ENCODE results near the gene ENAH. TPM values are rescaled to one million over a fixed set of nuclear protein-coding genes. Genes with fewer than 3 reads are reported as not detected.
"Not testable (repeated sequence)": the region's sequence is repeated elsewhere in the genome, so short reads cannot be mapped to it uniquely, and the experiment has no call there.

The ENAH gene
- total RNA-seq, 1 donor from 2014 or later = 50.0 TPM

- DNase-seq (ENCODE audit: low read depth) (no peak), FAIRE-seq (no peak)
- no peak for TF ChIP-seq CTCF (IDR thresholded peaks at IDR 0.05; ENCODE audit: insufficient read depth, low read length, severe bottlenecking)
Observed at GRCh38 chr1:225631021-225631663, 21.8 kb downstream of the ENAH start.

DNA sequence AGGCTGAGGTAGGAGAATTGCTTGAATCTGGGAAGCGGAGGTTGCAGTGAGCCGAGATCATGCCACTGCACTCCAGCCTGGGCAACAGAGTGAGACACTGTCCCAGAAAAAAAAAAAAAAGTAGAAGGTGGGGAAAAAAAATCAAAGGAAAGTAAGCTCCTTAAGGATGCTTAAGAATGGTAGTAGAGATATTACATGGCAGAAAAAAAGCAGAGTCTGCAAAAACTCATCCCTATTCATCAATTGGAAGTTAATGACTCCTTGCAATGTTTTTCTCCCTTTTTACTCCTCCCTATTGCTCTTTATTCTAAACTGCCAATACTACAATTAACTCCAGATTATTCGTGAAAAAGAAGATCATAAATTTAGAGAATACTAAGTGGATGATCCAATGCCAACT is 23.4 kb downstream of the ENAH start:
- no peaks in the 10 kb centered on the region for H3K36me3 ChIP-seq (ENCODE audit: control insufficient read depth, insufficient read depth, low read length)
- DNase-seq (ENCODE audit: low read depth) (no peak), FAIRE-seq (no peak)
- no peak for TF ChIP-seq CTCF (IDR thresholded peaks at IDR 0.05; ENCODE audit: insufficient read depth, low read length, severe bottlenecking)
- no peak overlapping the region for H3K4me3 ChIP-seq (ENCODE audit: low read depth, low read length)
- H3K27me3 ChIP-seq (ENCODE audit: control insufficient read depth, insufficient read depth, low read length) = no peaks in the 10 kb centered on the region

More at GRCh38 chr1:225631021-225631663, 21.8 kb downstream of the ENAH start:
- Histone ChIP-seq H3K4me3 (ENCODE audit: low read depth, low read length) (no peak overlapping the region), H3K36me3 (ENCODE audit: control insufficient read depth, insufficient read depth, low read length) (no peaks in the 10 kb centered on the region), H3K27me3 (ENCODE audit: control insufficient read depth, insufficient read depth, low read length) (no peaks in the 10 kb centered on the region)

DNA sequence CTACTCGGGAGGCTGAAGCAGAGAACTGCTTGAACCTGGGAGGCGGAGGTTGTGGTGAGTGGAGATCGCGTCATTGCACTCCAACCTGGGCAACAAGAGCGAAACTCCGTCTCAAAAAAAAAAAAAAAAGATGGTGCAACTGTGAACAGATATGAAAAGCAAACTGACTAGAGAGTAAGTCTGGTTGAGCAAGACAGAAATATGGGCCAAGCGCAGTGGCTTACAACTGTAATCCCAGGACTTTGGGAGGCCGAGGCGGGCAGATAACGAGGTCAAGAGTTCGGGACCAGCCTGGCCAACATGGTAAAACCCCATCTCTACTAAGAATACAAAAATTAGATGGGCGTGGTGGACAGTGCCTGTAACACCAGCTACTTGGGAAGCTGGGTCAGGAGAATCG is 24.1 kb downstream of the ENAH start:
- not testable (repeated sequence) for H3K27me3 ChIP-seq (ENCODE audit: control insufficient read depth, insufficient read depth, low read length); H3K4me3 ChIP-seq (ENCODE audit: low read depth, low read length); FAIRE-seq; DNase-seq (ENCODE audit: low read depth); H3K36me3 ChIP-seq (ENCODE audit: control insufficient read depth, insufficient read depth, low read length)

DNA sequence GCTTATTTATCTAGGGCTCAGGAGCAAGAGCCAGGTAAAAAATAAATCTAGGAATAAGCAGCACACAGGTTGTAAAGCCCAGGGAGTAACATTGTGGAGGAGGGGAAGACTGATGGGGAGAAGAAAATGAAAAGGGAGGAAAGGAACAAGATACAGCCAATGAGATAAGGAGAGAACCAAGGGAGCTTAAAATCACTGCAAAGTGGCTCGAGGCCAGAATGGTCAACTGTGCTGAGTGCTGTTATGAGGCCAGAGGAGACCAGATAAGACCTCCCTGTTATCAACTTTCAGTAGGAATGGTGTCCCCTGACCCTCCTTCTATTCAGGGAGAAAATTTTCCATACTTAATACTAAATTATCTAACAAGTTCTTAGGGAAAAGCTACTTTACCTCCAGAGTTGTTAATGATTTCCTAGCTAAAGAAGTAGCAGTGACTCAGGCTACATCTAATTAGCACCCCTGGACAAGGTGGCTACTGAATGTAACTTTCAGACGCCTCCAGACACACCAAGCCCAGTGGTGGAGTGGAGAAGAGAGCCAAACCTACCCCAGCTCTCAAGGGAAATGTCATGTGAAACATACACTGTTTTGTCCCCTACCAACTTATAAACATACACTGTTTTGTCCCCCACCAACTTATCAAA is 25.5 kb downstream of the ENAH start:
- FAIRE-seq = no peak

DNA sequence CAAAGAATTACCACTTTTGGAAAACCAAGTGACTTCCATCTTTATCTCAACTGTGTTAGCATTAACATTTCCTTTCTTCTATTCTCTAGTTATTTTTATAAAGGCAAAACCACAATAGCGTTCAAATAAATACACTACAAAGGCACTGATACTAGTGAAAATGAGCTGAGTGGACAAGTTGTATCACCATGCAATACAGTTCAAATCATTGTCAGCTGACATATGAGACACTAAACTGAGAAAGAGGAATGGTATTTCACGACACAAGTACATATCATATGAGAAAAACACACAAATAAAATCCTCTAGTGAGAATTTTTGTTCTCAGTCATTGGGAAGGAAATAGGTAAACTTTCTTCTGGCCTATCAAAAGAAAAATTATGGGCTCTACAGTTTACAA is 26.2 kb downstream of the ENAH start:
- TF ChIP-seq CTCF (IDR thresholded peaks at IDR 0.05; ENCODE audit: insufficient read depth, low read length, severe bottlenecking) = no peak
- FAIRE-seq (no peak), DNase-seq (ENCODE audit: low read depth) (peak; percentile 84)
- Histone ChIP-seq H3K27me3 (ENCODE audit: control insufficient read depth, insufficient read depth, low read length) (no peaks in the 10 kb centered on the region), H3K4me3 (ENCODE audit: low read depth, low read length) (no peak overlapping the region), H3K36me3 (ENCODE audit: control insufficient read depth, insufficient read depth, low read length) (no peaks in the 10 kb centered on the region)

More for the DNA sequence above, 25.5 kb downstream of the ENAH start:
- no peaks in the 10 kb centered on the region for H3K36me3 ChIP-seq (ENCODE audit: control insufficient read depth, insufficient read depth, low read length)
- DNase-seq (ENCODE audit: low read depth) = no peak
- no peak overlapping the region for H3K4me3 ChIP-seq (ENCODE audit: low read depth, low read length)
- H3K27me3 ChIP-seq (ENCODE audit: control insufficient read depth, insufficient read depth, low read length) = no peaks in the 10 kb centered on the region
- no peak for TF ChIP-seq CTCF (IDR thresholded peaks at IDR 0.05; ENCODE audit: insufficient read depth, low read length, severe bottlenecking)

GRCh38 chr1:225617956-225618355 is 35.0 kb downstream of the ENAH start:
- Histone ChIP-seq H3K4me3 (ENCODE audit: low read depth, low read length) (no peak overlapping the region), H3K36me3 (ENCODE audit: control insufficient read depth, insufficient read depth, low read length) (no peaks in the 10 kb centered on the region), H3K27me3 (ENCODE audit: control insufficient read depth, insufficient read depth, low read length) (no peaks in the 10 kb centered on the region)
- DNase-seq (ENCODE audit: low read depth) (no peak), FAIRE-seq (no peak)
- no peak for TF ChIP-seq CTCF (IDR thresholded peaks at IDR 0.05; ENCODE audit: insufficient read depth, low read length, severe bottlenecking)

Measured in bronchial epithelial cell (primary cell).